ENCODE results near the gene FHOD3. TPM values are rescaled to one million over a fixed set of nuclear protein-coding genes. Genes with fewer than 3 reads are reported as not detected.
"Not testable (repeated sequence)": the region's sequence is repeated elsewhere in the genome, so short reads cannot be mapped to it uniquely, and the experiment has no call there.

FHOD3 gene
- total RNA-seq, 1 donor from 2014 or later, result 311 TPM

DNA sequence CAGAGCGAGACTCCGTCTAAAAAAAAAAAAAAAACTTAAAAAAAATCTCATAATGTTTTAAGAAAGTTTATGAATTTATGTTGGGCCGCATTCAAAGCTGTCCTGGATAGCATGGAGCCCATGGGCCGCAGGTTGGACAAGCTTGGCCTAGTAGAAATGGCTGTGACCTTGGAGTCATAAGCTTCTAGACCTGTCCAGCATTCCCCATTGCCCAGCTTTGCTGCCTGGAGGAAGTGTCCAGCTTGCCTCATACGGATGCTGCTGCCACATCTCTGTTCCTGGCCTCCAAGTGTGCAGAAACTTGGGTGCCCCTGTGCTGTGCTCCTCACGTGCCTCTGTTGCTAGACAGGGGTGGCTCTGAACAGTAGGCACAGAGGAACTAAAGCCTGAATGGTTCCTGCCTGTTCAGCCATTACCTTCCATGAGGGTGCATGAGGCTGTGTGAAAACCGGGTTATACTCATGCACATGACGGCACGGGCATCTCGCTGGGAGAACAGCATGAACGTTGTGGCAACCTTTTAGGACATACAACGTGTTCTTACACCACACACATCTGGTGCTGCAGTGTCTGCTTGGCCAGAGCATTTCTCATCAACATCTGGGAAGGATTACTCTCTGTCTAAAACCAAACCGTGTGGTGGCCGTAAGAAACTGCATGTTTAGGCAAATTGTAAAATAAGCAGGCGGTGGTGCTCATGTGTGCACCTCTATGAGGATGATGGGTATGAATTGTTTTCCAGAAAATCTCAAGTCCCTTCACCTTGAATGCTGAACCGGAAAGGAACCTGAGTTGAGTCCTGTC lies 38.2 kb downstream of the FHOD3 start:
- intact Hi-C loops (cut with DNase I), result no loop called here
- DNase-seq (ENCODE audit: low spot score), result no peak

DNA sequence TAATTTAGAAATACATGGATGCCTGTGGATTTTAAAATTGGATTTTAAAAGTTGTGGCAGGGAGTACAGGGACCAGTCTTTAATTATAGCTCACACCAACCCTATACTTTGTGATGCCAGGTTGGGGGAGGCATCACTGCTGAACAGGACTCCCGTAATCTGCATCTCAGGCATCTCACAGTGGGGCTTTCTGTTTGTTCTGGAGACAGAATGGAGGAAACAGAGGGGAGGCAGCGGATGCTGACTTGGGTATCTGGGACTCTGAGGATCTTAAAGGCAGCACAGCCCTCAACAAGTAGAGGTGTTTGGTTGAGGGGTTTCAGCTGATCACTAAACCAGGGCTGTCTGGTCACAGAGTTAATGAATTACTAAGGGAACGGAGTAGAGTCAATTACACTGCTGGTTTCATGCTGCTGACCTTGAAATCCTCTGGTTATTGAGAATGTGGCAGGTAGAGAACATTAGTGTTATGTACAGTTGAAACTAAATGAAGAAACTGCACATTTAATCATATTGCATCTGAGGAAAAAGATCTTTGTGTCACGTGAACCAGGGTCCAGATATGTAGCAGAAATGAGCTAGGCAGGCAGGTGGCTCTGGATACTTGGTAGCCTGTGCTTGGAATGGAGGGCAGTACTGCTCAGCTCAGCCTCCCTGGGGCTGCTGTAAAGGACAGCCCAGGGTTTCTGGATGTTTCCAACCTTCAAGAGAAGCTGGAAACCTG lies 40.3 kb downstream of the FHOD3 start:
- DNase-seq (ENCODE audit: low spot score), result no peak
- intact Hi-C loops (cut with DNase I), result no loop called here

DNA sequence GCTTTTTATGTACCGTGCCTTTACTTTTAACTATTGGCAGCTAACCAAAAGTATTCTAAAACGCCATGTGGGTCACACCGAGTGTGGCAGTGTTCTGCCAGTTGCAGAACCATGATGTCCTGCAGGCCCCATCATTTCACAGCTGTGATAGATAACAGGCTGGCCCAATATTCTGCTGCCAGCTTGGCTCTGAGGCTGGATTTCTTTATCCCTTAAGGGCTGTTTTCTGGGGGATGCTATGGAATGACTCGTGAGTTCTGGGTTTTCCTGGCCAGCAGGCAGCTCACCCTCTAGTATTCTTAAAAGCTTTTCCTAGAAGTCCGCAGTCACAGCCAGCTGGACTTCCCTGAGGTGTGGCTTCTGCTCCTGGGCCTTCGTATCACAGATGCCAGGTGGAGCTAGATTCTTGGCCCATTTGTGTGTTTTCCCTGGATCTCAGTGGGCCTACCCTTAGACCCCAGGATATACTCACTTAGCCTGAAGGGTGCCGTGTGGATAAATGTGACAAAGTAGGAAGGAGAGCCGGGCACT lies 41.0 kb downstream of the FHOD3 start:
- intact Hi-C loops (cut with DNase I), result no loop called here
- DNase-seq (ENCODE audit: low spot score), result no peak

DNA sequence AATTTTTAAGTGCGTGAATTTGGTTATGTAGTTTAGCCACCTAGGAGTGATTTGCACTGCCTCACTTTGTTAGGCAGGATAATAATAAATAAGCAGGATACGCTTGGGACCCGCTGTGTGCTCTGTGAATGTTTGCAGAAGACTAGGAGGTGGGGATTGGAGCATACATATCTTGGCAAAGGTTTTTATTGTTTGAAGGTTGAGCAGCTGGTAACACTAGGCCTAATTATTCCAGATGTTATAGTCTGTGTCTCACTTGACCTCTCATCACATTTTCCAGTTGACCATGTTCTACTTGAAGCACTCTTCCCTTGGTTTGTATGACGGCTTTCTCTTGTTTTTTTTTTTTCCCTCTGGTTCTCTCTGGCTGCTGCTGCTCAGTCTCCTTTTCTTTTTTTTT lies 42.7 kb downstream of the FHOD3 start:
- intact Hi-C loops (cut with DNase I), result no loop called here
- DNase-seq (ENCODE audit: low spot score), result no peak

DNA sequence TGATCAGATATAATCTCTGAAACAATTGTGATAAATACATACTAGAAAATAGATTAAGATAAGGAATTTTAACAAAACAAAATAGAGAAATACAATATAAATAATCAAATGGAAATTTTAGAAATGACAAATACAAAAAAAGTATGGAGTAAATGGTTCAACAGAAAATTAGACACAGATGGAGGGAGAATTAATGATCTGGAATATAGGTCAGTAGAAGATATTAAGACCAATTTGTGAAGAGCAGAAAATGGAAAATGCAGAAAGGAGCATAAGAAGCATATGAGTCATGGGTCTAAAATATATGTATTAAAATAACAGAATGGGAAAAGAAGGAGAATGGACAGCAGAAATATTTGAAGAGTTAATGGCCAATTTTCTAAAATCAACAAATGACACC lies 44.4 kb downstream of the FHOD3 start:
- DNase-seq (ENCODE audit: low spot score), result no peak
- intact Hi-C loops (cut with DNase I), result no loop called here

DNA sequence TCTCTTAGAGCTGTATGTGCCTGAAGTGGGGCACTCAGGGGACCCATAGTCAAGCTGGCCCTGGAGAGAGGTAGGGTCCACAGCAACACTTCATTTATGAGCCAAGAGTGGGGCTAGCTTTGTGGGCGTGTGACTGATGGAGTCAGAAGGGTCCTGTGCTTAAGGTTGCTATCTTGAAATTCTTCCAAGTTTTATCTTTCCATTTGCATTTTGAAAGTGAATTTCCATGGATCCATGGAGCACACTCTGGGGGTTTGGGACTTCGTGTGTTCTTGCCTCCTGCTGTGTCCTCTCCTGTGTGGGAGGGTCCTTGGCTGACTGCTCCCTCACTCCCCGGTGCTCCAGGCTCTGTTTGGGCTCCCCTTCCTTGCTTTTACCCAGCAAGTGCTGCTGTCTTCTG lies 50.8 kb downstream of the FHOD3 start:
- intact Hi-C loops (cut with DNase I), result no loop called here

DNA sequence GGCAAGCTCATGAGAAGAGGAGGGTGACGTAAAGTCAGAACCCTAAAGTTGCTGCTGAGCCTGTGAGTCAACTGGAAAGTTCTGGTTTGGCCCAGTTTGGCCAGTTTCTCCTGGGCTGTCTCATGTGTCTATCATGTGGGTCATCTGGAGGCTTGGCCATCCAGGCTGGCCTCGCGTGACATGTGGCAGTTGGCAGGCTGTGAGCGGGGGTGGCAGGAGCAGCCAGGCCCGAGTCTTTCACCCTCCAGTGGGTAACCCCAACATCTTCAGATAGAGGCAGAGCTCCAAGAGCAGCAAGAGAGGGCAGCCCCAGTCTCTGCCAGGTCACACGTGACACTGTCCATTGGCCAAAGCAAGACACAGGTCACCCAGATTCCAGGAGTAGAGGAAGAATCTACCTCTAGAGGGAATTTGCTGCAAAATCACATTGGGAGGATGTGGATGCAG lies 51.5 kb downstream of the FHOD3 start:
- DNase-seq (ENCODE audit: low spot score), result no peak
- intact Hi-C loops (cut with DNase I), result no loop called here

More for the DNA sequence above, 50.8 kb downstream of the FHOD3 start:
- no peak for DNase-seq (ENCODE audit: low spot score)

DNA sequence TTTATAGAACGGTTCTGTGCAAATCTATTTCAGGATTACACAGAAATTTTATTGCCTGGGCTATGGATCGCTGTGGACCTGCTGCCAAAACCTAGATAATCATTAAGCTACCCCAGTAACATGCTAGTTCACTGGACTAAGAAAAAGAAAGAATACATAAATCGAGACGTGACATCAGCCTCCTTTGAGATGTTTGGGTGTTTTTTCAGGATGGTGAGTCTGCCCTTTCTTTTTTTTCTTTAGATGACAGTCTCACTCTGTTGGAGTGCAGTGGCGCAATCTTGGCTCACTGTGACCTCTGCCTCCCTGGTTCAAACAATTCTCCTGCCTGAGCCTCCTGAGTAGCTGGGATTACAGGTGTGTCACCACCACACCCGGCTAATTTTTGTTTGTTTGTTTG lies 52.0 kb downstream of the FHOD3 start:
- intact Hi-C loops (cut with DNase I), result no loop called here
- DNase-seq (ENCODE audit: low spot score), result no peak

DNA sequence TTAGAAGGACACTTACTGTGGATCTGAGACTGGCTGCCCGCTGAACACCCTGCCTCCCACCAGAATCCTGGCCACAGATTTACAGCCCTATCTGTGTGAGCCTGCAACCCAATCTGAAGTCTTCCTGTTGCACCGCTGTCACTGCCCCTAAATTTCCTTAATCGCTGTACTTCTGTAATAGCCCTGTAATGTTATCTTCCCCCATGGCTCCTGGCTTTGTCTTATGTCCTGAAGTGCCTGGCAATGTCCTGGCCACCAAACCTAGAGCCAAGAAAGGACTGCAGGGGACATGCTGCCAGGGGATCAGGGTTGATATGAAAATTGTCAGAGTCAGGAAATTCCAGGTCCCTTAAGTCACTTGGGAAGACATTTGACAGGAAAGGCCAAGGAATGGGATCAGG lies 52.7 kb downstream of the FHOD3 start:
- no peak for DNase-seq (ENCODE audit: low spot score)
- intact Hi-C loops (cut with DNase I), result no loop called here

DNA sequence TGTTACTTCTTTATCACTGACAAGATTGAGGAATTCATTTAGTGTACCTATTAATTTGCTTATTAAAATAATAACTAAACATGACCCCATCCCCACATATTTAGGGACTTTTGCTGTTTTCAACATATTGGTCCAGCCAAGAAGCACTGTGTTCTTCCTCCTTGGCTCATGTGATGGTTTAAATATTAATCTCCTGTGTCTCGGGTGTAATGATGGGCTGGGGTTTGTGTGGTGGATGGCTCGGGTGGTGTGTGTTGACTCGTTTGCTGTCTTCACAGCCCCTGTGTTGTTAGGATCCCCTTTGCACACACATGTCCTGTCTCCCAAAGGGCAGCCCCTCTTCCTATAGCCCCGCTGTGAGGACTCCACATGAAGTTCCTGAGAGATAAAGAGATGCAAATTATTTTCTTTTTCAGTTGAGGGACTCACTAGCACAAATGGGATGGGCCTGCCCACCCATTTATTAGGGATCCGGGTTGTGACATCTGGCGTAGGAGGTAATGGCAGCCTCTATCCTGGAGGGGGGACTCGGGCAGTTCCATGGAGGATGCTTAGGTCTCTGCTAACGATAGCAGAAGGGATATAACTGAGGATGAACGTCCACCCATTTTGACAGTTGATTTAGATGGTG lies 53.4 kb downstream of the FHOD3 start:
- DNase-seq (ENCODE audit: low spot score), result no peak
- intact Hi-C loops (cut with DNase I), result no loop called here

DNA sequence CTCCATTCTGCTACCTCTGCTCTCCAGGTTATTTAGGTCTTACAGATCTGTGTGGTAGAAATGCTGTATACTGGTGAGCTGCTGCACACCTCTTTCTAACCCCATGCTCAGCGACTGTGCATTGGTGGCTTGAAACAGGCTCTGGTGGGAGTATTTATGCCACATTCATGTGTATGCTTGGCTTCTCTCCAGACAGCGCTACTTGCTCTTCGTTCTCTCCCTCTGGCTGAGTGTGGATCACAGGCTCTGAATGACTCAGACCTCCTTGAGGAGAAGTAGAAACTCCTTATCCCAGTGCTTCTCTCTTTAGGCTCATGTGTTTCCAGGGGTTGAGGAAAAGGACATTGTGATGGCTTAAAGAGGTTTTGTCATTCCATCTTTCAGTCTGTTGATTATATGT lies 54.9 kb downstream of the FHOD3 start:
- no peak for DNase-seq (ENCODE audit: low spot score)
- intact Hi-C loops (cut with DNase I), result no loop called here

DNA sequence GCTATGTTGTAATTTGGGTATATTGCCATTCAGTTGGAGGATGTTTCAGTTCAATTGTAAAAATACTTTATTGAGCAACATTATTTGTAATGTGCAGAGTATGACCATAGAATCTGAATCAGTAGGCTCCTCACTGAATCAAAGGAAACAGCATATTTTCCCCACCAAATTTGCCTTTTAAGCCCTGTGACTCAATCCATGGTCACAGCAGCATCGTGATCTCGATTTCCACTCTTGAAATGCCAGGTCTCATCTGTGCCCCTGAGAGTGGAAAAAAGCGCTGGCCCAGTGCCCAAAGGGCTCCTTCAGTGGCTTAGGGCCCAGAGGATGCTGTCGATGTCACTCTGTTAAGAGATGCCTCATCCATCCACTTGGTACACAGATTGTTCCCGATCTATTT lies 57.5 kb downstream of the FHOD3 start:
- no peak for DNase-seq (ENCODE audit: low spot score)
- intact Hi-C loops (cut with DNase I), result loop anchor here (5.0 kb wide), 1 partner anchor 48 kb away; no protein-coding TSS in a partner anchor

DNA sequence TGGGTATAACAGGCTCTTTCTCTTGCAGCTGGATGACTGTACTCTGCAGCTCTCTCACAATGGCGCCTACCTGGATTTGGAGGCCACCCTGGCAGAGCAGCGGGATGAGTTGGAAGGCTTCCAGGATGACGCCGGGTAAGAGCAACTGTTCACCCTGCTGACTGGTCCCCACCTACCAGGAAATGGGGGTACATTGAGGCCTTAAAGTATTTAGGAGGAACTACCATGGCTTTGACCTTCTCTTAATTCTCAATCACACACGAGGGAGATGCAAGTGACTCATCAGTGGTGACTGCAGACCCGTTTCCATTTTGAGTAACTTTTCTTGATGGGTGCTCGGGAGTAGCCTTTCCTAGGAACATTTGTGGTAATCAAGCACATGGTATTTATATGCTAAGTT lies 58.0 kb downstream of the FHOD3 start:
- no peak for DNase-seq (ENCODE audit: low spot score)
- intact Hi-C loops (cut with DNase I), result loop anchor here (5.0 kb wide), 1 partner anchor 48 kb away; no protein-coding TSS in a partner anchor

DNA sequence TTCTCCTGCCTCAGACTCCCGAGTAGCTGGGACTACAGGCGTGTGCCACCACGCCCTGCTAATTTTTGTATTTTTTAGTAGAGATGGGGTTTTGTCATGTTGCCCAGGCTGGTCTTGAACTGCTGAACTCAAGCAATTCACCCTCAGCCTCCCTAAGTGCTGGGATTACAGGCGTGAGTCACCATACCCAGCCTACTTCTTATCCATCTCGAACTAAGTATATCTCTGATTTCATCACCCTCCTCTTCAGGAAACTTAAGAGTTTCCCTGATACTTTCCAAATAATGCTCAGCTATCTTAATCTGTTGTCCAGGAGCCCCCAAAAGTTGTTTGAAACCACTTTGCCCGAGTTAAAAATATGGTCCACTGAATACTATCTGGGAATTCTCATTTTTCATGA lies 59.2 kb downstream of the FHOD3 start:
- intact Hi-C loops (cut with DNase I), result loop anchor here (5.0 kb wide), 1 partner anchor 49 kb away; no protein-coding TSS in a partner anchor

DNA sequence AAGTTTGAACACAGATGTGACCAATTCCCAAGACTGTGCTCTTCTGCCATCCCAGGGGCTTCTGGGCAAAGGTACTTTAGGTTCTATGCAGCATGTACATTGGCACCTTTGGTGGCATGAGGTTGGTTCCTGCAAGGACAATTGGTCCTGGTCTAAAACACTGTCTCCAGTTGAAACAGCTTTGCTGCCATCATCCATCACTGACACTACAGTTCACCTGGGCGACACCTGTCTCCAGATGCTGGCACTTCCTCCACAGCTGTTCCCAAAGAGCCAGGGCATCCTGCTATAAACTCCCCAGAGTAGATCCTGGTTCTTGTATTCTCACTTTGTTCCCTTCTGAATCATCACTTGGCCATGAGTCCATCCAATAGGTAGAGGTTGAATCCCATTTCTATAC lies 60.6 kb downstream of the FHOD3 start:
- DNase-seq (ENCODE audit: low spot score), result no peak
- intact Hi-C loops (cut with DNase I), result loop anchor here (5.0 kb wide), 1 partner anchor 51 kb away; no protein-coding TSS in a partner anchor

More for the DNA sequence above, 59.2 kb downstream of the FHOD3 start:
- DNase-seq (ENCODE audit: low spot score), result not testable (repeated sequence)

DNA sequence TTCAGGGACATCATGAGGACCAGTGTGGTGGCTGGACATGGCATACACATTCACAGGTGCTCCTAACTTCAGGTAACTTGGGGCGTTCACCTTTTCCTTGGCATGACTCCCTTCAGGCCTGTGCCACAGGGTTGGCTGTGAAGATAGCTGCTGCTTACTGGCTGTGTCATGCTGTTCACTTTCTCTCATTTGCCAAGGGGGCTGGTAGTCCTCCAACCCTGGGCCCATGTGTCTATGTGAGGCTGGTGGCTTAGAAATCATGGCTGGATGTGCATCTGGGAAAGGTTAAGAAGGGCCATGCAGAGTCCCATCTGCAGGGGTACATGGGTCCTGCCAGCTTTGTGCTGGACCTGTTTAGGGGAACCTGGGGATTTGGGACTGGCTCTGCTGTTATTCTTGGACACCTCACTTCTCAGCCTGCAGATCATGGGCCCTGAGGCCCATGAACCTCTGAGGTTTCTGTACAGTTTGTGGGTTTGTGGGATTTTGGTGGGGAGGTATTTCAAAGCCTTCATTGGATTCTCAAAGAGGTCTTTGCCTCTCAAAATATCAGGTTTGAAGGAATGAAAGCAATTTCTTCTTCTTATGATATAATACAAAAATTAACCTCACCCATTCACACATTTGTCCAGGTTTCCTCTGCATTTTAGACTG lies 62.9 kb downstream of the FHOD3 start:
- no peak for DNase-seq (ENCODE audit: low spot score)
- intact Hi-C loops (cut with DNase I), result no loop called here

DNA sequence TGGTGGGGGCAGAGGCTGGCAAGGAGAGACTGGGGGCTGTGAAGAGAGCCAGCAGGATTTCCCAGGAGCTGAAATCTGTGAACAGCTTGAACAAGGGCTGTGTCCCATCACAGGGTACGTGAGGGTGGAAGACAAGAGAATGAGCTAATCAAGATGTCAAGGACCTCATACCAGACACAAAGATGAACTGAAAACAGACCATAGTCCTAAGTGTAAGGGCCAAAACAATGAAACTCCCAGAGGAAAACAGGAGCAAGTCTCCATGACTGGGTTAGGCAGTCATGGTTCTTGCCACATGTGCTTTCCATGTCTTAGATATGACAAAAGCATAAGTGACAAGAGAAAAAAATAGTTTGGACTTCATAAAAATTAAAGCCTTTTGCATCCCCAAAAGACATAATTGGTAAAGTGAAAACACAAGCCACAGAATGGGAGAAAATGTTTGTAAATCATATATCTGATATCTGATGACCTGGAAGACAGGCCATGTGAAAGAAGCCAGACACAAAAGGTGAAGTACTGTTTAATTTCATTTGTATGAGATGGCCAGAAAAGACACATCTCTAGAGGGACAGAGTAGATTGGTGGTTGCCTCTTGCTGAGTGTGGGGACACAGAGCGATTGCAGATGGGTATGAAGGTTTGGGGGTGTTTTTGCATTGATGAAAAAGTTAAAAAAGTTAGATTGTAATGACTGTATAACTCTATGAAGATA lies 67.6 kb downstream of the FHOD3 start:
- no peak for DNase-seq (ENCODE audit: low spot score)
- intact Hi-C loops (cut with DNase I), result loop anchor here (5.0 kb wide), 1 partner anchor 68 kb away; the partner anchor contains the start of gene FHOD3

DNA sequence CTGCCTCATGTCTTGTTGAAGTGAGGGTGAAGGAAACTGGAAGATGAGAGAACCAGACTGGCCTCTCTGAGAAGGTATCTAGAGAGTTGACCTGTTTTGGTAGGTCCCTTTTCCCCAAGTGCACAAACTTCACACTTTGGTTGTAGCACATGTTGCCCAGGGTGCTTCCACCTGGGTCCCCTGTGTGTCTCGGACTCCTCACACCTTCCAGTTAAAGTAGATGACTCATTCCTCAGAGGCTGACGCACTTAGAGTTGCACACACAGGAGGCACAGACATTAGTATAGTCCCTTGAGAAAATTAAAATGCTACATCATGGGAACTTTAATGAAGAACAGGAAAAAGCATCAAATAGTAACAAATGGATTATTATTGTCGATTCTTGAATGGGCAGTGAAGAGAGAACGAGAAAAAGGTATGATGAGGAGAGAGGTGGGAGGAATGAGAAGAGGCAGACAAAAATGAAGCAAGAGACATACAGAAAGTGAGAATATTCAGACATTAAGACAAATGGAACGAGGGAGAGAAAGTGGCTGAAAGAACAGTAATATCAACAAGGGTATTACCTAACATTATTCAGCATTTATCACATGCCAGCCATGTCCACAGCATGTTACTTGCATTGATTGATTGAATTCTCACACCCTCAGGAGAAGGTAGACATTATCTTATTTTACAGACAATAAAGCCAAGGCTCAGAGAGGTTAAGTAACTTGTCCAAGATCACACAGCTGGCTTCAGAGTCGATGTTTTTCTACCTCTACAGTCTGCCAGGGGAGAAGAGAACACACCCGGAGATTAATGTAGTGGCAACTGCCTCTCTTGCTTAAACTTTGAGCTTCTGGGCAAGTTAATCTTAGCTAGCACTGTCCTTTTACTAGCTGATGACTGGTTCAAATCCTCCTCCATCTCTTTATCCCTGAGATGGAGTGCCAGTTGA lies 68.6 kb downstream of the FHOD3 start:
- intact Hi-C loops (cut with DNase I), result loop anchor here (2.0 to 5.0 kb wide), 2 partner anchors 25 to 69 kb away; partner anchors contain the start of gene FHOD3
- DNase-seq (ENCODE audit: low spot score), result no peak

Data from cardiac septum (tissue), 1 donor.